ENCODE measurements around the gene FCGR2B.

- TF ChIP-seq CTCF (IDR thresholded peaks at IDR 0.05) (no peak), POLR2A (IDR thresholded peaks at IDR 0.05) (no peak)
These were observed 42.6 kb downstream of the FCGR2B start for GRCh38 chr1:161705537-161705936.
